Thyroid gland (tissue), 4 donors: ENCODE data around the gene REPS1.

ENCODE experiments used
- CTCF ChIP-seq, 6 experiments: fragments of 200-600 bp in 3 of 6; fragments of 450-650 bp in 3 of 6; sonication (generic) in 3 of 6; IDR thresholded peaks; one replicate each; pipeline ENCODE4 v1.5.1; 2016 to 2019; ENCODE audit warnings: antibody characterized with exemption in 6 of 6, mild to moderate bottlenecking in 2 of 6, inconsistent platforms in 1 of 6, moderate library complexity in 1 of 6
- POLR2A ChIP-seq, 2 donors: fragments of 450-650 bp; IDR thresholded peaks; one replicate each; pipeline ENCODE4 v1.6.1; 2017; ENCODE audit warnings: antibody characterized with exemption in 2 of 2, mild to moderate bottlenecking in 2 of 2, moderate library complexity in 1 of 2

- TF ChIP-seq POLR2A (IDR thresholded peaks at IDR 0.05) = no peak
- no peak for TF ChIP-seq CTCF (IDR thresholded peaks at IDR 0.05)
Measured at GRCh38 chr6:138956244-138956924, 31.7 kb downstream of the REPS1 start.
